Liver (tissue), 9 donors: ENCODE results near the gene MAFG. TPM values are rescaled to one million over a fixed set of nuclear protein-coding genes. Genes with fewer than 3 reads are reported as not detected.

ENCODE experiments used
- DNase-seq: peaks from one replicate; pipeline ENCODE4 v3.0.0-alpha.2; 2017; ENCODE audit warnings: low spot score
- H3K27ac ChIP-seq, 2 donors: one replicate each; pipeline ENCODE4 v1.7.0; 2013; ENCODE audit warnings: inconsistent platforms in 2 of 2, low read length in 2 of 2, control low read depth in 1 of 2, low read depth in 1 of 2, mild to moderate bottlenecking in 1 of 2
- H3K27me3 ChIP-seq, 4 donors: one replicate each; pipeline versions ENCODE4 v1.6.1 to v1.7.0; 2013; ENCODE audit warnings: low read length in 3 of 4, inconsistent platforms in 1 of 4, mild to moderate bottlenecking in 1 of 4, moderate library complexity in 1 of 4; ENCODE audit not compliant: control insufficient read depth in 4 of 4, insufficient read depth in 4 of 4
- H3K36me3 ChIP-seq, 4 donors: one replicate each; pipeline versions ENCODE4 v1.6.1 to v1.7.0; 2013; ENCODE audit warnings: low read length in 3 of 4, mild to moderate bottlenecking in 3 of 4, low read depth in 1 of 4, moderate library complexity in 1 of 4; ENCODE audit not compliant: control insufficient read depth in 4 of 4, insufficient read depth in 3 of 4
- H3K4me1 ChIP-seq, 4 donors: one replicate each; pipeline versions ENCODE4 v1.6.1 to v1.7.0; 2013; ENCODE audit warnings: low read length in 3 of 4, mild to moderate bottlenecking in 3 of 4, moderate library complexity in 1 of 4; ENCODE audit not compliant: control insufficient read depth in 4 of 4, insufficient read depth in 4 of 4
- H3K4me3 ChIP-seq, 3 donors: one replicate each; pipeline versions ENCODE4 v1.6.1 to v1.7.0; 2013; ENCODE audit warnings: low read length in 3 of 3, control low read depth in 1 of 3, low read depth in 1 of 3, mild to moderate bottlenecking in 1 of 3
- H3K9ac ChIP-seq, 2 donors: one replicate each; pipeline ENCODE4 v1.7.0; 2013; ENCODE audit warnings: low read length in 2 of 2, mild to moderate bottlenecking in 2 of 2, moderate library complexity in 2 of 2, control low read depth in 1 of 2, low read depth in 1 of 2
- H3K9me3 ChIP-seq, 4 donors: one replicate each; pipeline versions ENCODE4 v1.6.1 to v1.7.0; 2013; ENCODE audit warnings: low read length in 3 of 4; ENCODE audit not compliant: control insufficient read depth in 4 of 4
- EGR1 ChIP-seq, 2 donors: IDR thresholded peaks; 2 replicates each; pipeline ENCODE4 v1.6.1; 2016 to 2018; ENCODE audit warnings: antibody characterized with exemption in 2 of 2, low read depth in 2 of 2
- FOXA1 ChIP-seq: IDR thresholded peaks from 2 replicates; pipeline ENCODE4 v1.6.1; 2016; ENCODE audit warnings: antibody characterized with exemption
- FOXA2 ChIP-seq: IDR thresholded peaks from 2 replicates; pipeline ENCODE4 v1.6.1; 2016; ENCODE audit warnings: antibody characterized with exemption
- GABPA ChIP-seq, 2 donors: IDR thresholded peaks in 1 of 2; conservative IDR thresholded peaks in 1 of 2; 2 replicates each; pipeline ENCODE4 v1.6.1; 2016; ENCODE audit warnings: antibody characterized with exemption in 2 of 2, mild to moderate bottlenecking in 1 of 2, moderate library complexity in 1 of 2
- HNF4A ChIP-seq, 2 donors: conservative IDR thresholded peaks; 2 replicates each; pipeline ENCODE4 v1.6.1; 2016; ENCODE audit warnings: antibody characterized with exemption in 2 of 2, mild to moderate bottlenecking in 2 of 2
- HNF4G ChIP-seq: IDR thresholded peaks from 2 replicates; pipeline ENCODE4 v1.6.1; 2016; ENCODE audit warnings: antibody characterized with exemption
- JUND ChIP-seq, 2 donors: IDR thresholded peaks; 2 replicates each; pipeline ENCODE4 v1.6.1; 2016; ENCODE audit warnings: antibody characterized with exemption in 2 of 2
- NR2F2 ChIP-seq: IDR thresholded peaks from 2 replicates; pipeline ENCODE4 v1.6.1; 2016; ENCODE audit warnings: antibody characterized with exemption
- RAD21 ChIP-seq, 2 donors: IDR thresholded peaks; 2 replicates each; pipeline ENCODE4 v1.6.1; 2016; ENCODE audit warnings: antibody characterized with exemption in 2 of 2, mild to moderate bottlenecking in 2 of 2
- RXRA ChIP-seq, 2 donors: IDR thresholded peaks; 2 replicates each; pipeline ENCODE4 v1.6.1; 2017 to 2018; ENCODE audit warnings: antibody characterized with exemption in 2 of 2, mild to moderate bottlenecking in 1 of 2
- SP1 ChIP-seq: IDR thresholded peaks from 2 replicates; pipeline ENCODE4 v1.6.1; 2018; ENCODE audit warnings: antibody characterized with exemption, mild to moderate bottlenecking
- TAF1 ChIP-seq: conservative IDR thresholded peaks from 2 replicates; pipeline ENCODE4 v1.6.1; 2016; ENCODE audit warnings: antibody characterized with exemption, mild to moderate bottlenecking
- YY1 ChIP-seq: IDR thresholded peaks from 2 replicates; pipeline ENCODE4 v1.6.1; 2016; ENCODE audit warnings: antibody characterized with exemption, mild to moderate bottlenecking
- WGBS: extraction: QIAGEN DNeasy Blood & Tissue Kit; methylation state at CpG from one replicate; pipeline ENCODE4 v1.1.7; 2013; 5-methylcytosine and 5-hydroxymethylcytosine counted together
- polyA plus RNA-seq, 2 donors: library from polyadenylated mRNA; stranded (reverse) in 1 of 2; unstranded in 1 of 2; fragments of 200-250 nt in 1 of 2; fragments of >200 nt in 1 of 2; fragmentation: Nextera tagmentation in 1 of 2; extraction: Ambion mirVana in 1 of 2; gene quantifications; one replicate each; pipeline versions ENCODE4 v1.2.1 to v1.2.3, GENCODE V29; 2013 to 2015
- total RNA-seq, 2 donors: library from RNA; depleted of rRNA; stranded (reverse); fragments of >200 nt; gene quantifications; one replicate each; pipeline ENCODE4 v1.2.3, GENCODE V29; 2014
- TF ChIP-seq, protein P1 (sequence below): IDR thresholded peaks from 2 replicates; pipeline ENCODE4 v1.6.1; 2016; ENCODE audit warnings: antibody characterized with exemption
- TF ChIP-seq, protein P2 (sequence below): fragments of 150-350 bp; IDR thresholded peaks from 2 replicates; pipeline ENCODE4 v1.5.1; 2017; ENCODE audit warnings: improper control_type of control experiment, low read depth, low read length; ENCODE audit not compliant: missing input control
- TF ChIP-seq, protein P3 (sequence below): IDR thresholded peaks from 2 replicates; pipeline ENCODE4 v1.6.1; 2016; ENCODE audit warnings: antibody characterized with exemption
- TF ChIP-seq, protein P4 (sequence below): IDR thresholded peaks from 2 replicates; pipeline ENCODE4 v1.6.1; 2016; ENCODE audit warnings: antibody characterized with exemption
- TF ChIP-seq, protein P5 (sequence below): IDR thresholded peaks from 2 replicates; pipeline ENCODE4 v1.6.1; 2016; ENCODE audit warnings: antibody characterized with exemption, mild to moderate bottlenecking
- donor health status: healthy.
- donor health status: healthy.
- donor health status: healthy.
- donor health status: healthy.
- donor health status: healthy.

MAFG gene
- total and polyA plus RNA-seq, 4 donors = 3.0 to 17.0 (median 8.9) TPM

DNA sequence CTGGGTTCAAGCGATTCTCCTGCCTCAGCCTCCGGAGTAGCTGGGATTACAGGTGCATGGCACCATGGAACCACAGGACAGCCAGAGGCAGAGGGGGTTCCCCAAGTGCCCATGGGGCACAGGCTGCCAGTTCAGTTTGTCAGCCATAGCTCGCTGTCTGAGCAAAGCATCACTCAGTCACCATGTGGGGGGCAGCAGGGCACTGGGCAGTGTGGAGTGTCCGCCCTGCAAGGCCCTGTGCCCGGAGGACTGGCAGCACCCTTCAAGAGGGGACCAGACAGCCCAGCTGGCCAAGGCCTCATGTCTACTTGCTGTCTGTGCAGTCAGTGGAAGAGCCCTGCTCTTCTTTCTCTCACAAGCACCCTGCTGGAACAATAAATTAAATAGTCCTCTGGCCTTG is 42.6 kb downstream of the MAFG start:
- H3K36me3 ChIP-seq = peaks cover 12 to 45% (median 23%) of the 10 kb centered on the region in 4 donors
- no peak overlapping the region for H3K9ac ChIP-seq

More for the DNA sequence above, 42.6 kb downstream of the MAFG start:
- TF ChIP-seq, protein P1, sequence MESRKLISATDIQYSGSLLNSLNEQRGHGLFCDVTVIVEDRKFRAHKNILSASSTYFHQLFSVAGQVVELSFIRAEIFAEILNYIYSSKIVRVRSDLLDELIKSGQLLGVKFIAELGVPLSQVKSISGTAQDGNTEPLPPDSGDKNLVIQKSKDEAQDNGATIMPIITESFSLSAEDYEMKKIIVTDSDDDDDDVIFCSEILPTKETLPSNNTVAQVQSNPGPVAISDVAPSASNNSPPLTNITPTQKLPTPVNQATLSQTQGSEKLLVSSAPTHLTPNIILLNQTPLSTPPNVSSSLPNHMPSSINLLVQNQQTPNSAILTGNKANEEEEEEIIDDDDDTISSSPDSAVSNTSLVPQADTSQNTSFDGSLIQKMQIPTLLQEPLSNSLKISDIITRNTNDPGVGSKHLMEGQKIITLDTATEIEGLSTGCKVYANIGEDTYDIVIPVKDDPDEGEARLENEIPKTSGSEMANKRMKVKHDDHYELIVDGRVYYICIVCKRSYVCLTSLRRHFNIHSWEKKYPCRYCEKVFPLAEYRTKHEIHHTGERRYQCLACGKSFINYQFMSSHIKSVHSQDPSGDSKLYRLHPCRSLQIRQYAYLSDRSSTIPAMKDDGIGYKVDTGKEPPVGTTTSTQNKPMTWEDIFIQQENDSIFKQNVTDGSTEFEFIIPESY = no peak
- TF ChIP-seq FOXA1 (no peak), FOXA2 (no peak), RXRA (IDR thresholded peaks at IDR 0.05) (no peak), RAD21 (IDR thresholded peaks at IDR 0.05) (no peak), GABPA (IDR thresholded peaks at IDR 0.05 in 1 of 2, conservative IDR thresholded peaks at IDR 0.05 in 1 of 2) (no peak), HNF4G (no peak), HNF4A (conservative IDR thresholded peaks at IDR 0.05) (no peak), JUND (IDR thresholded peaks at IDR 0.05) (no peak), TAF1 (no peak), EGR1 (IDR thresholded peaks at IDR 0.05; ENCODE audit: low read depth in 2 of 2) (no peak), SP1 (no peak), NR2F2 (no peak), YY1 (no peak)
- TF ChIP-seq, protein P2, sequence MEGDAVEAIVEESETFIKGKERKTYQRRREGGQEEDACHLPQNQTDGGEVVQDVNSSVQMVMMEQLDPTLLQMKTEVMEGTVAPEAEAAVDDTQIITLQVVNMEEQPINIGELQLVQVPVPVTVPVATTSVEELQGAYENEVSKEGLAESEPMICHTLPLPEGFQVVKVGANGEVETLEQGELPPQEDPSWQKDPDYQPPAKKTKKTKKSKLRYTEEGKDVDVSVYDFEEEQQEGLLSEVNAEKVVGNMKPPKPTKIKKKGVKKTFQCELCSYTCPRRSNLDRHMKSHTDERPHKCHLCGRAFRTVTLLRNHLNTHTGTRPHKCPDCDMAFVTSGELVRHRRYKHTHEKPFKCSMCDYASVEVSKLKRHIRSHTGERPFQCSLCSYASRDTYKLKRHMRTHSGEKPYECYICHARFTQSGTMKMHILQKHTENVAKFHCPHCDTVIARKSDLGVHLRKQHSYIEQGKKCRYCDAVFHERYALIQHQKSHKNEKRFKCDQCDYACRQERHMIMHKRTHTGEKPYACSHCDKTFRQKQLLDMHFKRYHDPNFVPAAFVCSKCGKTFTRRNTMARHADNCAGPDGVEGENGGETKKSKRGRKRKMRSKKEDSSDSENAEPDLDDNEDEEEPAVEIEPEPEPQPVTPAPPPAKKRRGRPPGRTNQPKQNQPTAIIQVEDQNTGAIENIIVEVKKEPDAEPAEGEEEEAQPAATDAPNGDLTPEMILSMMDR = no peak
- TF ChIP-seq, protein P3, sequence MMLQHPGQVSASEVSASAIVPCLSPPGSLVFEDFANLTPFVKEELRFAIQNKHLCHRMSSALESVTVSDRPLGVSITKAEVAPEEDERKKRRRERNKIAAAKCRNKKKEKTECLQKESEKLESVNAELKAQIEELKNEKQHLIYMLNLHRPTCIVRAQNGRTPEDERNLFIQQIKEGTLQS = no peak
- TF ChIP-seq, protein P4, sequence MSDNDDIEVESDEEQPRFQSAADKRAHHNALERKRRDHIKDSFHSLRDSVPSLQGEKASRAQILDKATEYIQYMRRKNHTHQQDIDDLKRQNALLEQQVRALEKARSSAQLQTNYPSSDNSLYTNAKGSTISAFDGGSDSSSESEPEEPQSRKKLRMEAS = no peak
- TF ChIP-seq, protein P5, sequence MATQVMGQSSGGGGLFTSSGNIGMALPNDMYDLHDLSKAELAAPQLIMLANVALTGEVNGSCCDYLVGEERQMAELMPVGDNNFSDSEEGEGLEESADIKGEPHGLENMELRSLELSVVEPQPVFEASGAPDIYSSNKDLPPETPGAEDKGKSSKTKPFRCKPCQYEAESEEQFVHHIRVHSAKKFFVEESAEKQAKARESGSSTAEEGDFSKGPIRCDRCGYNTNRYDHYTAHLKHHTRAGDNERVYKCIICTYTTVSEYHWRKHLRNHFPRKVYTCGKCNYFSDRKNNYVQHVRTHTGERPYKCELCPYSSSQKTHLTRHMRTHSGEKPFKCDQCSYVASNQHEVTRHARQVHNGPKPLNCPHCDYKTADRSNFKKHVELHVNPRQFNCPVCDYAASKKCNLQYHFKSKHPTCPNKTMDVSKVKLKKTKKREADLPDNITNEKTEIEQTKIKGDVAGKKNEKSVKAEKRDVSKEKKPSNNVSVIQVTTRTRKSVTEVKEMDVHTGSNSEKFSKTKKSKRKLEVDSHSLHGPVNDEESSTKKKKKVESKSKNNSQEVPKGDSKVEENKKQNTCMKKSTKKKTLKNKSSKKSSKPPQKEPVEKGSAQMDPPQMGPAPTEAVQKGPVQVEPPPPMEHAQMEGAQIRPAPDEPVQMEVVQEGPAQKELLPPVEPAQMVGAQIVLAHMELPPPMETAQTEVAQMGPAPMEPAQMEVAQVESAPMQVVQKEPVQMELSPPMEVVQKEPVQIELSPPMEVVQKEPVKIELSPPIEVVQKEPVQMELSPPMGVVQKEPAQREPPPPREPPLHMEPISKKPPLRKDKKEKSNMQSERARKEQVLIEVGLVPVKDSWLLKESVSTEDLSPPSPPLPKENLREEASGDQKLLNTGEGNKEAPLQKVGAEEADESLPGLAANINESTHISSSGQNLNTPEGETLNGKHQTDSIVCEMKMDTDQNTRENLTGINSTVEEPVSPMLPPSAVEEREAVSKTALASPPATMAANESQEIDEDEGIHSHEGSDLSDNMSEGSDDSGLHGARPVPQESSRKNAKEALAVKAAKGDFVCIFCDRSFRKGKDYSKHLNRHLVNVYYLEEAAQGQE = no peak
- Histone ChIP-seq H3K4me3 (no peak overlapping the region), H3K9me3 (no peaks in the 10 kb centered on the region), H3K27me3 (no peaks in the 10 kb centered on the region), H3K4me1 (peaks cover 0 to 7% (median 5%) of the 10 kb centered on the region in 4 donors), H3K27ac (no peak overlapping the region)
- no peak for DNase-seq
- 97% methylated on average over 5 of the region's 5 CpGs for WGBS
